Measurements from ENCODE around the gene TSC2. TPM values are rescaled to one million over a fixed set of nuclear protein-coding genes. Genes with fewer than 3 reads are reported as not detected.
A peak's percentile ranks its signal among the peaks of the same experiment; 100 is the strongest.
"Not testable (repeated sequence)": the region's sequence is repeated elsewhere in the genome, so short reads cannot be mapped to it uniquely, and the experiment has no call there.

Gene TSC2
- polyA plus RNA-seq, 1 donor from 2014 or later, result 30.3 TPM

- Mint-ChIP-seq H3K4me3 (no peak overlapping the region), H3K9me3 (no peaks in the 10 kb centered on the region)
These were observed 14.5 kb upstream of the TSC2 start for GRCh38 chr16:2033057-2033908.

GRCh38 chr16:2033909-2034695 is 13.7 kb upstream of the TSC2 start:
- H3K27ac Mint-ChIP-seq, H3K27me3 Mint-ChIP-seq, H3K9me3 Mint-ChIP-seq, H3K4me1 Mint-ChIP-seq, H3K36me3 Mint-ChIP-seq, H3K4me3 Mint-ChIP-seq: not testable (repeated sequence)

More at GRCh38 chr16:2033057-2033908, 14.5 kb upstream of the TSC2 start:
- Mint-ChIP-seq H3K27me3 (peaks cover 4% of the 10 kb centered on the region), H3K27ac (no peak overlapping the region), H3K36me3 (no peaks in the 10 kb centered on the region), H3K4me1 (no peaks in the 10 kb centered on the region)

DNA sequence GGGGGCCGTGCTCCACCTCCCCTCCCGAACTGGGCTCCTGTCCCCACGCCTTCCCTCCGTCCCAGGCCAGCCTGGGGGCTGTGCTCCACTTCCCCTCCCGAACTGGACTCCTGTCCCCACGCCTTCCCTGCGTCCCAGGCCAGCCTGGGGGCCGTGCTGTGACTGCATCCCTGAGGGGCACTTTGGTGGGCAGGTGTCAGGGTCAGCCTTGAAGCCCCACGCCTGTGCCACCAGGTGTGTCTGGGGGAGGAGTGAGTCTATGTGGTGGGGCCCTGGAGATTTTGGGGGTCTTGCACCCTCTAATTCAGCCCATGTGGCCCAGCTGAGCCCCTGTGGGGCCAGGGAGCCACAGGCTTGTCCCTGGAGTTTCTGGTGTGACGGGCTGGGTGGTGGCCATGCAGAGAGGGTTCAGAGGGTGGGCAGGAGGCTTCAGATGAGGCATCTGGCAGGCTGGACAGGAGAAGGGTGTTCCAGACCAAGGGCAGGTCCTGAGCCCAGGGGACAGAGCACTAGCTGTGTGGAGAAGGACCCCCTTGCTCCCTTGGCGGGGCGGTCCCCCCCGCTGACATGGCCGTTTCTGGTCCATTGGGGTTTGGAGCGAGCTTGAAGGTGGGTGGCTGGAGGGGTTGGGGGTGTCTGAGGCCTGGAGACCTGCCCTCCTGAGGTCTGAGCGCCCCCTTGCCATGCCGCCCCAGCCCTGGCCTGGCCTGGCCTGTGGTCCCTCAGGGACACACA is 12.9 kb upstream of the TSC2 start:
- no peak overlapping the region for H3K27ac Mint-ChIP-seq
- no peaks in the 10 kb centered on the region for H3K36me3 Mint-ChIP-seq
- no peaks in the 10 kb centered on the region for H3K4me1 Mint-ChIP-seq
- peaks cover 2% of the 10 kb centered on the region for H3K27me3 Mint-ChIP-seq
- no peaks in the 10 kb centered on the region for H3K9me3 Mint-ChIP-seq
- peak overlapping the region in 1 of 4 donors; percentile 63 for H3K4me3 Mint-ChIP-seq

- H3K36me3 Mint-ChIP-seq, result no peaks in the 10 kb centered on the region
- H3K4me3 Mint-ChIP-seq, result no peak overlapping the region
- no peaks in the 10 kb centered on the region for H3K9me3 Mint-ChIP-seq
- peaks cover 2% of the 10 kb centered on the region for H3K27me3 Mint-ChIP-seq
- no peak overlapping the region for H3K27ac Mint-ChIP-seq
- H3K4me1 Mint-ChIP-seq, result no peaks in the 10 kb centered on the region
These were observed 12.2 kb upstream of the TSC2 start for GRCh38 chr16:2035431-2036199.

- H3K27ac Mint-ChIP-seq, result peak overlapping the region in 1 of 3 donors; percentile 78
- H3K36me3 Mint-ChIP-seq, result no peaks in the 10 kb centered on the region
- H3K4me3 Mint-ChIP-seq, result no peak overlapping the region
- H3K4me1 Mint-ChIP-seq, result no peaks in the 10 kb centered on the region
- H3K9me3 Mint-ChIP-seq, result no peaks in the 10 kb centered on the region
- H3K27me3 Mint-ChIP-seq, result peaks cover 2% of the 10 kb centered on the region
These were observed 11.4 kb upstream of the TSC2 start for GRCh38 chr16:2036200-2036966.

DNA sequence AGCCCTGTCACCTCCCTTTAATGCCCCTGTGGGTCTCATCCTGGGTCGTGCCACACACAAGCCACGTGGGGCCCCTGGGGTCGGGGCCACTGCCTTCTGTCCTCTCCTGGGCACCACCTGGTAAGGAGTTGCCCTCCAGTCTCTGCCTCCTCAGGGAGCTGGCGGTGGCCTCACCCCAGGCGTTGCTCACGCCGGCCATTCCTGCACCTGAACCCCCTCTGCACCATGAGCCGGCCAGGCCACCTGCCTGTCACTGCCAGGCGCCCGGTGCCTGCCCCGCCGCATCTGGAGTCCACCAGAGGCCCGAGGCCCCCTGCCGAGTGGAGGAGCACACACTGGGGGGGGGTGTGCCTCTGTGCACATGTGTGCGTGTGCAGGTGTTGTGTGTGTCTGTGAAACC is 10.7 kb upstream of the TSC2 start:
- H3K27ac Mint-ChIP-seq, result peak overlapping the region in 1 of 3 donors; percentile 78
- no peaks in the 10 kb centered on the region for H3K36me3 Mint-ChIP-seq
- H3K9me3 Mint-ChIP-seq, result no peaks in the 10 kb centered on the region
- peaks cover 2% of the 10 kb centered on the region for H3K27me3 Mint-ChIP-seq
- H3K4me3 Mint-ChIP-seq, result no peak overlapping the region
- H3K4me1 Mint-ChIP-seq, result no peaks in the 10 kb centered on the region

- Mint-ChIP-seq H3K36me3 (no peaks in the 10 kb centered on the region), H3K27me3 (peaks cover 2% of the 10 kb centered on the region), H3K27ac (no peak overlapping the region), H3K9me3 (no peaks in the 10 kb centered on the region), H3K4me3 (no peak overlapping the region), H3K4me1 (no peaks in the 10 kb centered on the region)
These were observed 10.0 kb upstream of the TSC2 start for GRCh38 chr16:2037647-2038381.

- no peak overlapping the region for H3K27ac Mint-ChIP-seq
- H3K4me3 Mint-ChIP-seq, result no peak overlapping the region
- H3K27me3 Mint-ChIP-seq, result peaks cover 2% of the 10 kb centered on the region
- no peaks in the 10 kb centered on the region for H3K4me1 Mint-ChIP-seq
- H3K9me3 Mint-ChIP-seq, result no peaks in the 10 kb centered on the region
- no peaks in the 10 kb centered on the region for H3K36me3 Mint-ChIP-seq
These were observed 9.2 kb upstream of the TSC2 start for GRCh38 chr16:2038382-2039231.

DNA sequence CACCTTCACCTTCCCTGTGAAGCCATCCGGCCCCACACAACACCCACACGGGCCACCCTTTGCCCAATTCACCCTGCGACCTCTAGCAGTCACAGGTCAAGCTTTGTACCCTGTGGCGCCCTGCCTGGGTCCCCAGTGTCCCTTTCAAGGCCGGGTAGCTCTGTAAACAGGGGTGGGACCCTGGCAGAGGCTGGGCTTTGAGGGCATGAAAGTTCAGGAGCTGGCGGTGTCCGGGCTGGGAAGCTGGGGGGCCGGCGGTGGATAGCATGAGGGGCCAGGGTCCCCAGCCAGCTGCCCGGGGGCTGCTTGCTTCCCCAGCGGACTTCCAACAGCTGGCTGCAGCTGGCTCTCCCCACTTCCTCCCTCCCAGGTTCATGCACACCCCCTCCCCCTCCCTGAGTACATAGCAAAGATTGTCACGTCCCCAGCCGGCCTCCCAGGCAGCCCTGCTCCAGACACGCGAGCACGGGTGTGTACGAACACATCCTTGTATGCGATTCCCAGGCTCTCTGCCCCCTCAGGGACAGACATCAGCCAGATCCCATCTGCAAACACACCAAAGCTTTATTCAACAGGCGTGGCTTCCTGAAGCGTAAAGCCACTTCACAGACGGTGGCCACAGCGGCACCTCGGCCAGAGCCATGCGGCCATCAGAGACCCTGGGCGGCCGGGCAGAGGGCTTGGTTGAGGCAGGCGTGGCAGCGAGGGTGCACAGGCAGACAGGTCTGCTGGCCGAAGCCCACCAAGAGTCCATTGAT is 8.3 kb upstream of the TSC2 start:
- no peak overlapping the region for H3K4me3 Mint-ChIP-seq
- H3K4me1 Mint-ChIP-seq, result no peaks in the 10 kb centered on the region
- H3K27me3 Mint-ChIP-seq, result peaks cover 2% of the 10 kb centered on the region
- no peaks in the 10 kb centered on the region for H3K36me3 Mint-ChIP-seq
- H3K27ac Mint-ChIP-seq, result no peak overlapping the region
- H3K9me3 Mint-ChIP-seq, result no peaks in the 10 kb centered on the region

DNA sequence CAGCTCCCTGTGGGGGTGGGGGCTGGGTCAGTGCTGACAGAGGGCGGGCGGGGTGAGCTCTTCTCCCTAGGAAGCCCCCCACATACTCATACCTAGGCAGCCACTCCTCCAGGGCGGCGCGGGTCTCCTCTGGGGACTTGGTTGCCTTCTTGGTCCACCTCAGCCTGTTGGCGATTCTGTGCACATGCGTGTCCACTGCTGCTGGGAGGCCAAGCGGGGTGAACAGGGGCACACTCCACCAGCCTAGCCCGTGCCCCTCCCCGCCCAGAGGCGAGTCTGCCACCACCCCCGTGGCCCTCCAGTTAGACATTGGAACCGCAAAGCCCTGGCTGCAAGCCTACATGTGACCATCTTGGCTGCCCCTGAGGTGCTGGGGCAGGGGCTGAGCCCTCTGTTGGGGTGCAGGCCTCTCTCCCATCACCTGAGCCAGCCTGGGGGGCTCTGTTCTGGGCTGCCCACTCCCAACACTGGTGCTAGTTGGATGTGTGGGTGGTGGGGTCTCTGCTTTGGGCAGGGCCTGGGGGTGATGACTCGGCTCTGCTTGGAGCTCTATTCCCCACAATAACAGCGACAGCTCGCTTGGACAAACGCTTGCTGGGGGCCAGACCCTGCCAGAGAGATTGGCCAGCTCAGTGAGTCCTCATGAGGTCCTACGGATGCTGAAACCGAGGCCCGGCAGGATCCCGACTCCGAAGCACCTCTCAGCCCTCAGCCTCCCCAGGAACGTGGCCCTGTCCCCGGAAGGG is 7.6 kb upstream of the TSC2 start:
- H3K9me3 Mint-ChIP-seq, result no peaks in the 10 kb centered on the region

DNA sequence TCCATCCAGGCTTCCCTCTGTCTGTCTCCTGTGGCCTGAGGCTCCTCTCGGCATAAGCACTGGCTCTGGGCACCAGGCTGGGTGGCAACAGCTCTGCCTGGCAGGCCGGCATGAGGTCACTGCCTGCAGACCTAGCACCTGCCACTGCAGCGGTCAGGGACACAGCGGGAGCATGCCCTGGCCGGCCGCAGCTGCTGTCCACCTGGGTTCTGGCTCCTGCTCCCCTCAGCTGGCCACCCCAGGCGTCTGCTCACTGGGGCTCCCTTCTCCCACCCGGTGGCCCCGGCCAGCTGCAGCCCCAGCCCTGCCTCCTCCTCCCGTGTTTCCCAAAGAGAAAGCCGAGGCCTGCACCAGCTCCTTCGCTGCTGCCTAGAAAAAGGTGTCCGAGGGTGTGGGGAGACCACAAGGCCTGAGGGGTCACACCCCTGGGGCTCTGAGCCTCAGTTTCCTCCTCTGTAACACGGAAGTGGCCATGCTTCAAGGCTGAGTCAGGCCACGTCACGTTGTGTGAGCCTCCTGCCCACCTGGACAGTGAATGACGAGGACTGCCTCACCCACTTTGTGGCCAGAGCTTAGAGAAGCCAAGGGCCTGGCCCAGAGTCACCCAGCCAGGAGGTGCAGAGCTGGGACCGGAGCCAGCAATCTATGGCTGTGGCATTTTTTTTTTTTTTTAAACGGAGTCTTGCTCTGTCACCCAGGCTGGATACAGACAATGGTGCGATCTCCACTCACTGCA is 6.8 kb upstream of the TSC2 start:
- no peak overlapping the region for H3K4me3 Mint-ChIP-seq
- H3K36me3 Mint-ChIP-seq, result no peaks in the 10 kb centered on the region
- H3K27ac Mint-ChIP-seq, result no peak overlapping the region
- H3K27me3 Mint-ChIP-seq, result no peaks in the 10 kb centered on the region
- no peaks in the 10 kb centered on the region for H3K4me1 Mint-ChIP-seq
- no peaks in the 10 kb centered on the region for H3K9me3 Mint-ChIP-seq

More for the DNA sequence above, 7.6 kb upstream of the TSC2 start:
- no peaks in the 10 kb centered on the region for H3K27me3 Mint-ChIP-seq
- no peaks in the 10 kb centered on the region for H3K36me3 Mint-ChIP-seq
- H3K4me1 Mint-ChIP-seq, result no peaks in the 10 kb centered on the region
- no peak overlapping the region for H3K27ac Mint-ChIP-seq
- no peak overlapping the region for H3K4me3 Mint-ChIP-seq

Measured in IgD-negative memory B cell (primary cell).